ENCODE data around the gene BAIAP2. TPM values are rescaled to one million over a fixed set of nuclear protein-coding genes. Genes with fewer than 3 reads are reported as not detected.

Gene BAIAP2
- total RNA-seq, 1 donor from 2014 or later = 113 TPM

- Histone ChIP-seq H3K27ac (no peak overlapping the region), H3K4me3 (no peak overlapping the region), H3K36me3 (no peaks in the 10 kb centered on the region), H3K4me1 (peaks cover 74% of the 10 kb centered on the region), H3K9me3 (no peaks in the 10 kb centered on the region), H3K27me3 (no peaks in the 10 kb centered on the region)
- DNase-seq (ENCODE audit: extremely low spot score in 2 of 2) = no peak
- no peak for TF ChIP-seq POLR2AphosphoS5 (IDR thresholded peaks at IDR 0.05; ENCODE audit: insufficient read depth in 1 of 2, low read depth in 1 of 2)
- no peak for TF ChIP-seq CTCF (IDR thresholded peaks at IDR 0.05)
- TF ChIP-seq POLR2A (IDR thresholded peaks at IDR 0.05) = no peak
- intact Hi-C loops (cut with DNase I) = no loop called here
Measured at GRCh38 chr17:81054881-81055370, 20.0 kb downstream of the BAIAP2 start.

GRCh38 chr17:81056312-81056711 lies 21.4 kb downstream of the BAIAP2 start:
- Histone ChIP-seq H3K36me3 (peaks cover 0 to under 1% of the 10 kb centered on the region in 2 donors), H3K27ac (peak overlapping the region; percentile 20), H3K9me3 (no peaks in the 10 kb centered on the region), H3K27me3 (no peaks in the 10 kb centered on the region), H3K4me1 (peaks cover 63% of the 10 kb centered on the region), H3K4me3 (no peak overlapping the region)
- no peak for DNase-seq (ENCODE audit: extremely low spot score in 2 of 2)
- intact Hi-C loops (cut with DNase I) = no loop called here
- no peak for TF ChIP-seq CTCF (IDR thresholded peaks at IDR 0.05)
- no peak for TF ChIP-seq POLR2AphosphoS5 (IDR thresholded peaks at IDR 0.05; ENCODE audit: insufficient read depth in 1 of 2, low read depth in 1 of 2)
- no peak for TF ChIP-seq POLR2A (IDR thresholded peaks at IDR 0.05)

- DNase-seq (ENCODE audit: extremely low spot score in 2 of 2) = peak in 1 of 2 donors; percentile 98
- TF ChIP-seq CTCF (IDR thresholded peaks at IDR 0.05) (no peak), POLR2AphosphoS5 (IDR thresholded peaks at IDR 0.05; ENCODE audit: insufficient read depth in 1 of 2, low read depth in 1 of 2) (peak; percentile 58 to 86), POLR2A (IDR thresholded peaks at IDR 0.05) (no peak)
- Histone ChIP-seq H3K4me1 (peaks cover 54% of the 10 kb centered on the region), H3K27me3 (no peaks in the 10 kb centered on the region), H3K4me3 (peak overlapping the region in 1 of 2 donors; percentile 7), H3K36me3 (peaks cover 0 to 6% of the 10 kb centered on the region in 2 donors), H3K27ac (peak overlapping the region; percentile 87), H3K9me3 (no peaks in the 10 kb centered on the region)
- intact Hi-C loops (cut with DNase I) = no loop called here
Measured at GRCh38 chr17:81057079-81057730, 22.3 kb downstream of the BAIAP2 start.

GRCh38 chr17:81057777-81058176 lies 22.8 kb downstream of the BAIAP2 start:
- Histone ChIP-seq H3K4me3 (peak overlapping the region in 1 of 2 donors; percentile 7), H3K27me3 (no peaks in the 10 kb centered on the region), H3K36me3 (peaks cover 0 to 6% of the 10 kb centered on the region in 2 donors), H3K4me1 (peaks cover 50% of the 10 kb centered on the region), H3K27ac (peak overlapping the region; percentile 87), H3K9me3 (no peaks in the 10 kb centered on the region)
- intact Hi-C loops (cut with DNase I) = no loop called here
- TF ChIP-seq CTCF (IDR thresholded peaks at IDR 0.05) = no peak
- TF ChIP-seq POLR2AphosphoS5 (IDR thresholded peaks at IDR 0.05; ENCODE audit: insufficient read depth in 1 of 2, low read depth in 1 of 2) = no peak
- no peak for TF ChIP-seq POLR2A (IDR thresholded peaks at IDR 0.05)
- no peak for DNase-seq (ENCODE audit: extremely low spot score in 2 of 2)

GRCh38 chr17:81058263-81058871 lies 23.4 kb downstream of the BAIAP2 start:
- Histone ChIP-seq H3K4me1 (peaks cover 50% of the 10 kb centered on the region), H3K4me3 (no peak overlapping the region), H3K27ac (peak overlapping the region; percentile 87), H3K36me3 (peaks cover 0 to 6% of the 10 kb centered on the region in 2 donors), H3K27me3 (no peaks in the 10 kb centered on the region), H3K9me3 (no peaks in the 10 kb centered on the region)
- intact Hi-C loops (cut with DNase I) = no loop called here
- TF ChIP-seq POLR2AphosphoS5 (IDR thresholded peaks at IDR 0.05; ENCODE audit: insufficient read depth in 1 of 2, low read depth in 1 of 2) (no peak), CTCF (IDR thresholded peaks at IDR 0.05) (no peak), POLR2A (IDR thresholded peaks at IDR 0.05) (no peak)
- DNase-seq (ENCODE audit: extremely low spot score in 2 of 2) = no peak
